ENCODE data around the gene CCER1.

GRCh38 chr12:90940872-90941499, 14.0 kb downstream of the CCER1 start:
- TF ChIP-seq, protein P1, sequence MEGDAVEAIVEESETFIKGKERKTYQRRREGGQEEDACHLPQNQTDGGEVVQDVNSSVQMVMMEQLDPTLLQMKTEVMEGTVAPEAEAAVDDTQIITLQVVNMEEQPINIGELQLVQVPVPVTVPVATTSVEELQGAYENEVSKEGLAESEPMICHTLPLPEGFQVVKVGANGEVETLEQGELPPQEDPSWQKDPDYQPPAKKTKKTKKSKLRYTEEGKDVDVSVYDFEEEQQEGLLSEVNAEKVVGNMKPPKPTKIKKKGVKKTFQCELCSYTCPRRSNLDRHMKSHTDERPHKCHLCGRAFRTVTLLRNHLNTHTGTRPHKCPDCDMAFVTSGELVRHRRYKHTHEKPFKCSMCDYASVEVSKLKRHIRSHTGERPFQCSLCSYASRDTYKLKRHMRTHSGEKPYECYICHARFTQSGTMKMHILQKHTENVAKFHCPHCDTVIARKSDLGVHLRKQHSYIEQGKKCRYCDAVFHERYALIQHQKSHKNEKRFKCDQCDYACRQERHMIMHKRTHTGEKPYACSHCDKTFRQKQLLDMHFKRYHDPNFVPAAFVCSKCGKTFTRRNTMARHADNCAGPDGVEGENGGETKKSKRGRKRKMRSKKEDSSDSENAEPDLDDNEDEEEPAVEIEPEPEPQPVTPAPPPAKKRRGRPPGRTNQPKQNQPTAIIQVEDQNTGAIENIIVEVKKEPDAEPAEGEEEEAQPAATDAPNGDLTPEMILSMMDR (conservative IDR thresholded peaks at IDR 0.05; ENCODE audit: low read length): peak; percentile 77
- no peak for TF ChIP-seq EZH2phosphoT487 (IDR thresholded peaks at IDR 0.05; ENCODE audit: borderline replicate concordance)

Data from Loucy (cell line).